HG03558 (cell line): Measurements from ENCODE around the gene POTEJ.
"Not testable (repeated sequence)": the region's sequence is repeated elsewhere in the genome, so short reads cannot be mapped to it uniquely, and the experiment has no call there.

Source experiments
- ATAC-seq: cut with Tn5 transposase; IDR thresholded peaks from one replicate; pipeline ENCODE4 v1.9.1; 2021; ENCODE audit warnings: moderate number of reproducible peaks; ENCODE audit not compliant: unreplicated experiment; ENCODE audit errors: extremely low read depth

POTEJ gene

DNA sequence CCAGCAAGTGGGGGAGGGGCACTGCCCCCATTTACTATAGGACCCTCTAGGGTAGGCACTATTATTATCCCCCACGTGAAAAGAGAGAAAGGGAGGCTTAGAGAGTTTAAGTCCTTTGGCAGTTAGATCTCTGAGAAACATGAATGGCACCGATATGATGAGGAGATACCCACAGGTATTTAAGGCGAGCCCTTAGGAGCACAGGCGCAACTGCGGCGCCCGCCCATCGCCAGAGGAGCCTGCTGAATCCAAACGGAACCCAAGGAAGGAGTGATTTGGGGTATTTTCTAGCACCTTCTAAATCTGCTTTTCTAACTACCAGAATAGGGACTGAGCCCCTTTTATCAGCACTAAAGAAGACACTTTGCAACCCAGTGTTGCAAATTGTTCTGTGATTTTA lies 11.3 kb upstream of the POTEJ start:
- ATAC-seq: not testable (repeated sequence)

- ATAC-seq: not testable (repeated sequence)
Measured at GRCh38 chr2:130601648-130602302, 9.5 kb upstream of the POTEJ start.

DNA sequence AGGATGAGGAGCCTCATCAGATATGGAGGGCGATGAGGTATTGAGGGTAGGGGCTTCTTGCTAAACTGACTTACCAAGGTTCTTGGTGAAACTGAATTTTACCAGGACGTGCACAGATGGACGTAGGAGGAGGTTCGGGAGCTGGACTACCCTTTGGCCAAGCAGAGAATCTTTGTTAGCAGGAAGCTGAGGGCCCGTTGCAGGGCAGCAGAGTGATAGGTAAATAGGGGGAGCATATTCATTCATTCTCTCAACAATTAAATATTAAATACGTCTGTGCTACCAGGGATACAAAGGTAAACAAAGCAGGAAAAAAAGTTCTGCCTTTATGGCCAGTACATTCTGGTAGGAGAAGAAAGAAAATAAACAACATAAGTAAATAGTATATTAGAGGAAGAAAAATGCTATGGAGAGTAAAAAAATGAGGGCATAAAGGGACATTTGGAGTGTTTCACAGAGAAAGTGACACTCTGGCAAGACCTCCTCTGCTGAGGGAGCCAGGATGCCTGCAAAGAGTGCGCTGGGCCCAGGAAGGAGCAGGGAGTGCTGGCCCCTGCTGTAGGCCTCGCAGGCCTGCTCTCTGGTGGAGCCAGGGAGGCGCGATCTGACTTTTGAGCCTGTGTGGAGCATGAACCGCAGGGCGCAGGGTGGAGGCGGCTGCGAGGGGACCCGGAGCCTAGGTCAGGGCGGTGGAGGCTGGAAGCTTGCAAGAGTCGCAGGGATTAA lies 2.8 kb upstream of the POTEJ start:
- not testable (repeated sequence) for ATAC-seq

DNA sequence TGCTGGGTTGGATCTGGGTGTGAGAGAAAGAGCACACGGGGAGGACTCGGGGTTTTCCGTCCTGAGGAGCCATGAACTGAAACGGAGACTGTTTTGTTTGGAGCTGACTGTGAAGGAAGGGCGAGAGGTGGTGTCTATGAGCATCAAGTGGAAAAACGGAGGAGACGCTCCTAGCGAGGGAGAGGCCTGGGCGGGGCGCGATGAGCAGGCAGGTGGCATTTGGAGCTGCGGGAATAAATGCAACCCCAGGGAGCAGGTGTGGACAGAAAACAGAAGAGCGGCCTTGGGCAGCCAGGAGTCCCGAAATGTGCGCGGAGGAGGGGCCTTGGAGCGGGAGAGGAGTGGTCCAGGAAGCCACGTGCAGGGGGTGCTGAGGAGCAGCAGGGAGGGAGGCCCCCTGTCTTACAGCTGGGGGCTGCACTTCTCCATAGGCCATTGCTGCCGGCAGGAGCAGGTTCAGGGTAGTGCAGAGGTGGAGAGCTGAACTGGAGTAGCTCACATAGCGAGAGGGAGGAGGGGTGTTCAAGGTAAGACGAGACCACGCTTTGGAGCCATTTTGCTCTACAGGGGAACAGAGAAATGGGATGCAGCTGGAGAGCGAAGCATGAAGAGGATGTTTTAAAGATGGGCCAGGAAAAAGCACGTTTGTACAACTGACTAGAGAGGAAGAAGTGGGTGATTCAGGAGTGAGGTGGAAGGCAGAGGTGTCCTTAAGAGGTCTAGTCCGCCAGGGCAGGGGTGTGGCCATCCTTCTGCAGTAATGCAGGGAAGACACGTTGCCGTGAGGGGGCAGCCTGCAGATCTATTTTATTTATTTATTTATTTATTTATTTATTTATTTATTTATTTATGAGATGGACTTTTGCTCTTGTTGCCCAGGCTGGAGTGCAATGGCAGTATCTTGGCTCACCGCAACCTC lies 2.0 kb upstream of the POTEJ start:
- not testable (repeated sequence) for ATAC-seq

DNA sequence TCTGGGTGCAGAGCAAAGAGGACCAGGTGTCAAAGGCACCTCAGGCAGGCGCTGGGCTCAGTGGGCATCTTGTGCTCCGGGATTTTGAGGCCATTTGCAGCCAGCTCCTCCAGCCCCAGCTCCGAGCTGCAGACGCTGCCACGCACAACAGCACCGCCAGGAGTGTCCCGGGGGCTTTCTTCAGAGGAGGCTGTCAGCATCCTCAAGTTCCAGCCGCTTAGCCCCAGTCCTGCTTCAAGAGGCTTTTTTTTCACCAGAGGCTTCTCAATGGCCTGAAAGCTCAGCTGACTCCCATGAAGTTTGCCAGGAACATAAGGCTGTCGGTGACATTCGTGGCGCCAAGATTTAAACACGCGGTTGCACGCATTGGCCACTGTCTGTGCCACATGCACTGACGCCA lies 754 bp upstream of the POTEJ start:
- ATAC-seq: not testable (repeated sequence)

- ATAC-seq: not testable (repeated sequence)
Measured at GRCh38 chr2:130628784-130629475, 17.7 kb downstream of the POTEJ start.

DNA sequence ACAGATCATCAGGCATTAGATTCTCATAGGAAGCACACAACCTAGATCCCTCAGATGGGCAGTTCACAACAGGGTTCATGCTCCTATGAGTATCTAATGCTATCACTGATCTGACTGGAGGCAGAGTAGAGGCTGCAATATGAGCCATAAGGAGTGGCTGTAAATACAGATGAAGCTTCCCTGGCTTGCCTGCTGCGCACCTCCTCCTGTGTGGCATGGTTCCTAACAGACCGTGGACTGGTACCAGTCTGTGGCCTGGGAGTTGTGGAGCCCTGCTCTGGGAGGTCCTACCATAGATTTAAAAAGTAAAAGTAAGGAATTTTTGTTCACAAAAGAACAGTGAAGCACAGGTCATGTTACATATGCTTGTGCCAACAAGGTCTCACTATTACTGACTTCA lies 27.7 kb downstream of the POTEJ start:
- not testable (repeated sequence) for ATAC-seq

DNA sequence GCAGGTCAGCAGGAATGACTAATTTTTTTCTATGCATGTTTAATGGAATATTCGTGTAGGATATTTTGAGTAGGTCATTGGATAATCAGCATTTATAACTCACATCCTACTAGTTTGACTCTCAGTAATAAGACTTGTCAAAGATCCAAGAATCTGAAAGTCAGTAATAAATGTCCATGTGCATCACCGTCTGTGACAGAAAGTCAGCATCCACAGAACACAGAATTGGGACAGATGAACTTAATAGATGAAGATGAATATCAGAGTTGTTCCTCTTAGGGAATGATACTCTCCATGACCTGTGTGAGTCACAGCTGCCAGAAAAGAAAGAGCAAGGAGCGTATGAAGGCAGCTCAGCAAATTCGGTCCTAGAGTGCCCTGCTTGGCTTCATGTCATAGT lies 30.4 kb downstream of the POTEJ start:
- not testable (repeated sequence) for ATAC-seq

DNA sequence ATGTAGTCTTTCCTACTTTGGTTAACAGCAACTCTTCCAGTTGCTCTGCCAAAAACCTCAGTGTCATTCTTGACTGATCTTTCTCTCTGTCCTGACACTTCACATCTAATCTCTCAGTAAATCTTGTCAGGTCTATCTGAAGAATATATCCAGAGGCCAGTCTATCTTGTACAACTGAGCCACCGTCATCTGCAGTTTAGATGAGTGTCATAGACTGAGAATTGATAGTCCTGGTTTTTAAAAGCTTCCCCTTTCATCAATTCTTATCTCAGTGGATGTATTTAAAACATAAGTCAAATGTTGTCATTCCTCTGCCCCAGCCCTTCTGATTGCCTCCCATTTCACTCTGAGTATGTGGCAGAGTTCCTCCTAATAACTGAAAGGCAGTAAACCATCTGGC lies 38.0 kb downstream of the POTEJ start:
- ATAC-seq: not testable (repeated sequence)

GRCh38 chr2:130664506-130664905 lies 53.3 kb downstream of the POTEJ start:
- not testable (repeated sequence) for ATAC-seq

DNA sequence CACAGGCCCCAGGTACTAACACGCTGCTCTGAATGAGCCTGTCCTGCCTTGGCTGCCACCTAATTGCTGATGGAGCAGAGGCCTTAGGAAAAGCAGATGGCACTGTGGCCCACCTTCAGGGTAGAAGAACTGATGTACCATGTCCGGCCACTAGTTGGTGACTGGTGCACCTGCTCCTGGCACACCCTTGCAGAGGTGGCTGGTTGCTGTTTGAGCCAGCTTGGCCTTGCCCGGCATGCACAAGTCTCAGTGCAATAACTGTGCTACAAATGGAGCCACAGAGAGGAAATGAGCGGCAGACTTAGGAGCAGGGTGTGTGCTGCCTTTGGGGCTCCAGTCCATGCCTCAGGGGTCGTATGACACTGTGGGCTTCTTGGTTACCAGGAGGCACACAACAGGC lies 54.4 kb downstream of the POTEJ start:
- not testable (repeated sequence) for ATAC-seq

DNA sequence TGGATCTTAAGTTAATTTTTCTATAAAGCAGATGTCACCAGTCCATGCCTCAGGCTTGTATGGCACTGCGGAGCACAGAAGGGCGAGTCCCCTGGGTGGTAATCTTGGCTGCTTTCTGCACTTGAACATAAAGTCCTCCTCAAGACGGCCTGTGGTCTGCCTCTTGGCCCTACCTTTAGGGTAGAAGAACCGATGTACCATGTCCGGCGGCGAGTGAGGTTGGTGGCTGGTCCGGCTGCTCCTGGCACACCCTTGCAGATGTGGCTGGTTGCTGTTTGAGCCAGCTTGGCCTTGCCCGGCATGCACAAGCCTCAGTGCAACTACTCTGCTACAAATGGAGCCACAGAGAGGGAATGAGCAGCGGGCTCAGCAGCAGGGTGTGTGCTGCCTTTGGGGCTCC lies 56.3 kb downstream of the POTEJ start:
- ATAC-seq: not testable (repeated sequence)

GRCh38 chr2:130670026-130670745 lies 58.9 kb downstream of the POTEJ start:
- not testable (repeated sequence) for ATAC-seq

DNA sequence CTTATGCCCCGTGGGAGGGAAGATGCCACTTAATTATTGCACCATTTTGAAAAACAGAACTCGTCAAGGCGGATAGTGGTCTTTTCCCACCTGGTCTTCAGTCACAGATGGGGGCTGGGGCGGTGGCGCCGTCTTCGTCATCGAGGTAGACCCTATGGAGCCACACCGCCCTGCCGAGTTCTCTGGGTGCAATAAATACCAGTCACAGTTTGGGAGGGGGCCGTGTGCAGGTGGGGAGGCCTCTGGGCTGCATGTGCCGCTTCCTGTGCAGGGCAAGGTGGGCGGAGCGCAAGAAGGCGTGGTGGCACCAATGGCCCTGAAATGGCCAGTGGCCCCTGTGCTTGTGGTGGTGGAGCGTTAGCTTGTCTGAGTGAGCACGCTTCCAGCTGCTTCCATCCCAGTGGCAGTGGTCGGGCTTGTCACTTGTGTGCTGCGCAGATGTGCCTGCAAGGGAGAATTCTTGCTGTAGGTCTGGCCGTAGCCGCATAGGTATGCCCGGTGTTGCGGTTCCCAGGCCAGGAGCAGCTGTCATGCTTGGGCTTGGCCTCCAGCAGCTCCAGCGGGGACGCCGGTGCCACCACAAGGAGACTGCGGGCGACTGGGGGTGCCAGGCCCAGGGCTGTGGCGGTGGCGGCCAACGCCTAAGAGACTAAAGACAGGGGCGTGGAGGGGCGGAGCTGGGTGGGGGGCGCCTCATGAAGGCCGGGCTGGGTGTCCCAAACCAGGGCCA lies 81.0 kb downstream of the POTEJ start:
- ATAC-seq: not testable (repeated sequence)

GRCh38 chr2:130693474-130693873 lies 82.2 kb downstream of the POTEJ start:
- ATAC-seq: not testable (repeated sequence)

DNA sequence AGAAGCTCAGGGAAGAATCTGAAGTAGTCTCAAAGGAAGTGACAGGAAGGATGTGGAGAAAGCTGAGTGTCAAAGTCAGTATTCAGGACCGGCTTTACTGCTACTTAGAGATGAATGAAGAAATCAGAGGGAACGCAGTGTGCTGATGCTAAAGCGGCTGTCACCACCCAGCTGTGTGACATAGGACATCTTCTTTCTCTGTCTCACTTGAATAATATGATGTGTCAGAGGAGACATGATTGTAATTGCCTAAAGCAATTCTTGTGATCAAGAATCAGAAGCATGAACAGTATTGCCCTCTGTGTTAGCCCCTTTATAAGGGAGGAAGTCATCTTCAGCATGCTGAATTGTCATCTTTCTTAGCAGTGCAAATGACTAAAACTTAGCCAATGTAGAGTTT lies 92.0 kb downstream of the POTEJ start:
- not testable (repeated sequence) for ATAC-seq
